HCT116 (cell line): Measurements from ENCODE around the gene N4BP3. TPM values are rescaled to one million over a fixed set of nuclear protein-coding genes. Genes with fewer than 3 reads are reported as not detected.

ENCODE experiments used
- ATAC-seq: fragments of 200-7000 bp; cut with Tn5 transposase; 2 replicates; pipeline ENCODE4 v1.9.1; 2020; ENCODE audit warnings: mild to moderate bottlenecking, moderate library complexity
- BruUV-seq: library from RNA; stranded (reverse); fragments of 400-500 nt; replicated peaks from 2 replicates; lab custom pipeline; 2021; lab: Mats Ljungman, UMichigan
- CTCF ChIA-PET: fragments of 300-600 bp; sonication (Branson Sonifier 250); formaldehyde crosslinking; loops from one replicate; lab custom pipeline; 2021; ENCODE audit warnings: antibody characterized with exemption; lab: Charles Lee
- POLR2A ChIA-PET: fragments of 300-600, 350-600 bp; sonication (Branson Sonifier 250); formaldehyde crosslinking; loops from one replicate; lab custom pipeline; 2021; ENCODE audit warnings: antibody characterized with exemption; lab: Charles Lee
- RAD21 ChIA-PET, 2 experiments: fragments of 300-600 bp; sonication (Branson Sonifier 250); formaldehyde crosslinking; loops; one replicate each; lab custom pipeline; 2023; ENCODE audit warnings: low total read pairs in 2 of 2; ENCODE audit not compliant: uncharacterized antibody in 2 of 2, unreplicated experiment in 2 of 2, low non-redundant PET in 1 of 2; lab: Charles Lee
- DNase-seq: peaks from one replicate; pipeline ENCODE4 v3.0.0-alpha.2; 2010; ENCODE audit warnings: low read depth, low spot score
- H2AFZ ChIP-seq: fragments of 200-600 bp; shearing (Covaris generic), sonication (generic); 2 replicates; pipeline ENCODE4 v1.6.1; 2017; ENCODE audit warnings: low read depth, mixed run types, mixed read lengths, antibody characterized with exemption, low read length; ENCODE audit not compliant: poor library complexity, severe bottlenecking
- H3K27ac ChIP-seq: 2 replicates; pipeline ENCODE4 v1.5.1; 2012; ENCODE audit warnings: low read depth, low read length
- H3K27me3 ChIP-seq: fragments of 200-600 bp; sonication (generic); 2 replicates; pipeline ENCODE4 v1.6.1; 2016; ENCODE audit warnings: mixed run types, low read length, mixed read lengths; ENCODE audit not compliant: insufficient read depth
- H3K36me3 ChIP-seq, 2 experiments: fragments of 200-500 bp in 1 of 2; fragments of 200-600 bp in 1 of 2; sonication (Bioruptor generic) in 1 of 2; sonication (generic) in 1 of 2; 2 replicates each; pipeline versions ENCODE4 v1.5.1 to v1.6.1; 2014 to 2016; ENCODE audit warnings: low read length in 2 of 2, inconsistent platforms in 1 of 2, mixed read lengths in 1 of 2, mixed run types in 1 of 2; ENCODE audit not compliant: insufficient read depth in 2 of 2, control insufficient read depth in 1 of 2
- H3K4me1 ChIP-seq, 2 experiments: fragments of 200-600 bp in 1 of 2; sonication (generic) in 1 of 2; 2 replicates each; pipeline versions ENCODE4 v1.5.1 to v1.6.1; 2012 to 2017; ENCODE audit warnings: low read length in 2 of 2, inconsistent platforms in 1 of 2, mild to moderate bottlenecking in 1 of 2, mixed read lengths in 1 of 2, mixed run types in 1 of 2, moderate library complexity in 1 of 2; ENCODE audit not compliant: insufficient read depth in 2 of 2, control insufficient read depth in 1 of 2
- H3K4me2 ChIP-seq: fragments of 200-600 bp; sonication (generic); 2 replicates; pipeline ENCODE4 v1.6.1; 2017; ENCODE audit warnings: mixed run types, low read length, mixed read lengths
- H3K4me3 ChIP-seq, 2 experiments: fragments of 200-600 bp in 1 of 2; sonication (generic) in 1 of 2; replicated peaks in 1 of 2; 2 replicates each; pipeline ENCODE4 v1.5.1; 2011 to 2016; ENCODE audit warnings: low read length in 2 of 2, control low read depth in 1 of 2, low read depth in 1 of 2, mild to moderate bottlenecking in 1 of 2, mixed read lengths in 1 of 2, mixed run types in 1 of 2
- H3K79me2 ChIP-seq: fragments of 200-600 bp; sonication (generic); 2 replicates; pipeline ENCODE4 v1.6.1; 2017; ENCODE audit warnings: mild to moderate bottlenecking, mixed run types, low read length, moderate library complexity, mixed read lengths; ENCODE audit not compliant: insufficient read depth
- H3K9ac ChIP-seq: fragments of 200-600 bp; sonication (generic); 2 replicates; pipeline ENCODE4 v1.6.1; 2016; ENCODE audit warnings: low read length, mixed read lengths
- H3K9me2 ChIP-seq: fragments of 200-600 bp; sonication (generic), shearing (Covaris generic); 2 replicates; pipeline ENCODE4 v1.6.1; 2017; ENCODE audit warnings: mixed run types, mild to moderate bottlenecking, moderate library complexity; ENCODE audit not compliant: insufficient read depth
- H3K9me3 ChIP-seq, 2 experiments: fragments of 200-500 bp in 1 of 2; fragments of 200-600 bp in 1 of 2; sonication (Bioruptor generic) in 1 of 2; sonication (generic) in 1 of 2; 2 replicates each; pipeline ENCODE4 v1.6.1; 2014 to 2017; ENCODE audit warnings: low read length in 2 of 2, mixed read lengths in 2 of 2, inconsistent platforms in 1 of 2, low read depth in 1 of 2, mild to moderate bottlenecking in 1 of 2, mixed run types in 1 of 2, moderate library complexity in 1 of 2; ENCODE audit not compliant: control insufficient read depth in 1 of 2, insufficient read depth in 1 of 2
- H4K20me1 ChIP-seq: fragments of 200-600 bp; sonication (generic), shearing (Covaris generic); 2 replicates; pipeline ENCODE4 v1.6.1; 2017; ENCODE audit warnings: mixed run types, mild to moderate bottlenecking, moderate library complexity; ENCODE audit not compliant: insufficient read depth
- CBX3 ChIP-seq: IDR thresholded peaks from 2 replicates; pipeline ENCODE4 v1.6.1; 2012; ENCODE audit warnings: low read depth
- CEBPB ChIP-seq: IDR thresholded peaks from 2 replicates; pipeline ENCODE4 v1.6.1; 2012; ENCODE audit warnings: low read depth
- EGR1 ChIP-seq: IDR thresholded peaks from 2 replicates; pipeline ENCODE4 v1.6.1; 2012; ENCODE audit warnings: low read depth
- ELF1 ChIP-seq: IDR thresholded peaks from 2 replicates; pipeline ENCODE4 v1.6.1; 2012; ENCODE audit warnings: low read depth, borderline replicate concordance
- EZH2phosphoT487 ChIP-seq: fragments of 200-600 bp; IDR thresholded peaks from 2 replicates; pipeline ENCODE4 v1.6.1; 2018; ENCODE audit warnings: antibody characterized with exemption, borderline replicate concordance
- FOSL1 ChIP-seq: IDR thresholded peaks from 2 replicates; pipeline ENCODE4 v1.6.1; 2012; ENCODE audit warnings: low read depth
- JUND ChIP-seq: IDR thresholded peaks from 2 replicates; pipeline ENCODE4 v1.6.1; 2012
- SP1 ChIP-seq: IDR thresholded peaks from 2 replicates; pipeline ENCODE4 v1.6.1; 2012; ENCODE audit warnings: low read depth
- SRF ChIP-seq: IDR thresholded peaks from 2 replicates; pipeline ENCODE4 v1.6.1; 2012; ENCODE audit warnings: low read depth
- intact Hi-C: fragments of 100-400 bp; cut with micrococcal nuclease; formaldehyde crosslinking; loops from 2 replicates; pipeline ENCODE4 v1.10.0; 2022
- total RNA-seq: library from RNA; stranded (reverse); gene quantifications from one replicate; pipeline ENCODE4 v1.2.1, GENCODE V29; 2021; ENCODE audit not compliant: unreplicated experiment
- TF ChIP-seq, protein P1 (sequence below): IDR thresholded peaks from 2 replicates; pipeline ENCODE4 v1.6.1; 2012
- TF ChIP-seq, protein P2 (sequence below), 3 experiments: fragments of 200-600 bp in 1 of 3; sonication (generic) in 1 of 3; IDR thresholded peaks in 2 of 3; conservative IDR thresholded peaks in 1 of 3; 2 replicates each; pipeline ENCODE4 v1.5.1; 2012 to 2017; ENCODE audit warnings: low read depth in 2 of 3, low read length in 2 of 3, antibody characterized with exemption in 1 of 3, borderline replicate concordance in 1 of 3, control low read depth in 1 of 3, mild to moderate bottlenecking in 1 of 3, mixed read lengths in 1 of 3, mixed run types in 1 of 3, moderate library complexity in 1 of 3; ENCODE audit not compliant: insufficient read depth in 1 of 3
- TF ChIP-seq, protein P3 (sequence below): IDR thresholded peaks from 2 replicates; pipeline ENCODE4 v1.6.1; 2012; ENCODE audit warnings: low read depth

N4BP3 gene
- total RNA-seq, 1 experiment from 2014 or later, result 5.2 TPM

DNA sequence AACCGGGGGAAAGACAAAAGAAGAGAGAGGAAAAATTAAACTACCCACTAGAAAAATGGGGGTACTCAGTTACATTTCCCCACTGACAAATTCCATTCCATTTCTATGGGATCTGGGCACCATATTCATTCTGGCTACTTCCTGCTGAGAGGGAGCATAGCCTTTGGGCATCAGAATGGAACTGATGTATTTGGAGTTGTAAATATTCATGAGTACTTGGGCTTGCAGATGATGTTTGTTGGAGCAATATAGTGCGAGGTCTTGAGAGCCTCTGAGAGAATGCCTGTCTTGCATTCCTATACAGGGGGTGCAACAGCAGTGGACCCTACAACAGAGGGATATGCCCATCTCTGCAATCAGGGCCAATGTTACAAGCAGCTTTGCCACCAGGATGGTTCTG, 57.1 kb downstream of the N4BP3 start:
- intact Hi-C loops, result no loop called here
- no peaks in the 10 kb centered on the region for H3K9me3 ChIP-seq
- no peak overlapping the region for H3K9ac ChIP-seq
- no peak overlapping the region for H3K4me3 ChIP-seq
- no peaks in the 10 kb centered on the region for H3K36me3 ChIP-seq
- DNase-seq (no peak), ATAC-seq (no peak)
- H3K9me2 ChIP-seq, result no peaks in the 10 kb centered on the region
- H2AFZ ChIP-seq, result no peak overlapping the region
- ChIA-PET POLR2A (no interaction called here), CTCF (no interaction called here), RAD21 (no interaction called here)
- TF ChIP-seq ELF1 (no peak), FOSL1 (no peak), CEBPB (no peak), EGR1 (no peak), SRF (no peak), EZH2phosphoT487 (no peak), CBX3 (no peak), SP1 (no peak), JUND (no peak)
- TF ChIP-seq, protein P1, sequence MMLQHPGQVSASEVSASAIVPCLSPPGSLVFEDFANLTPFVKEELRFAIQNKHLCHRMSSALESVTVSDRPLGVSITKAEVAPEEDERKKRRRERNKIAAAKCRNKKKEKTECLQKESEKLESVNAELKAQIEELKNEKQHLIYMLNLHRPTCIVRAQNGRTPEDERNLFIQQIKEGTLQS, result no peak
- TF ChIP-seq, protein P2, sequence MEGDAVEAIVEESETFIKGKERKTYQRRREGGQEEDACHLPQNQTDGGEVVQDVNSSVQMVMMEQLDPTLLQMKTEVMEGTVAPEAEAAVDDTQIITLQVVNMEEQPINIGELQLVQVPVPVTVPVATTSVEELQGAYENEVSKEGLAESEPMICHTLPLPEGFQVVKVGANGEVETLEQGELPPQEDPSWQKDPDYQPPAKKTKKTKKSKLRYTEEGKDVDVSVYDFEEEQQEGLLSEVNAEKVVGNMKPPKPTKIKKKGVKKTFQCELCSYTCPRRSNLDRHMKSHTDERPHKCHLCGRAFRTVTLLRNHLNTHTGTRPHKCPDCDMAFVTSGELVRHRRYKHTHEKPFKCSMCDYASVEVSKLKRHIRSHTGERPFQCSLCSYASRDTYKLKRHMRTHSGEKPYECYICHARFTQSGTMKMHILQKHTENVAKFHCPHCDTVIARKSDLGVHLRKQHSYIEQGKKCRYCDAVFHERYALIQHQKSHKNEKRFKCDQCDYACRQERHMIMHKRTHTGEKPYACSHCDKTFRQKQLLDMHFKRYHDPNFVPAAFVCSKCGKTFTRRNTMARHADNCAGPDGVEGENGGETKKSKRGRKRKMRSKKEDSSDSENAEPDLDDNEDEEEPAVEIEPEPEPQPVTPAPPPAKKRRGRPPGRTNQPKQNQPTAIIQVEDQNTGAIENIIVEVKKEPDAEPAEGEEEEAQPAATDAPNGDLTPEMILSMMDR (IDR thresholded peaks at IDR 0.05 in 2 of 3, conservative IDR thresholded peaks at IDR 0.05 in 1 of 3; ENCODE audit: borderline replicate concordance in 1 of 3, insufficient read depth in 1 of 3, low read depth in 2 of 3, low read length in 2 of 3), result no peak
- TF ChIP-seq, protein P3, sequence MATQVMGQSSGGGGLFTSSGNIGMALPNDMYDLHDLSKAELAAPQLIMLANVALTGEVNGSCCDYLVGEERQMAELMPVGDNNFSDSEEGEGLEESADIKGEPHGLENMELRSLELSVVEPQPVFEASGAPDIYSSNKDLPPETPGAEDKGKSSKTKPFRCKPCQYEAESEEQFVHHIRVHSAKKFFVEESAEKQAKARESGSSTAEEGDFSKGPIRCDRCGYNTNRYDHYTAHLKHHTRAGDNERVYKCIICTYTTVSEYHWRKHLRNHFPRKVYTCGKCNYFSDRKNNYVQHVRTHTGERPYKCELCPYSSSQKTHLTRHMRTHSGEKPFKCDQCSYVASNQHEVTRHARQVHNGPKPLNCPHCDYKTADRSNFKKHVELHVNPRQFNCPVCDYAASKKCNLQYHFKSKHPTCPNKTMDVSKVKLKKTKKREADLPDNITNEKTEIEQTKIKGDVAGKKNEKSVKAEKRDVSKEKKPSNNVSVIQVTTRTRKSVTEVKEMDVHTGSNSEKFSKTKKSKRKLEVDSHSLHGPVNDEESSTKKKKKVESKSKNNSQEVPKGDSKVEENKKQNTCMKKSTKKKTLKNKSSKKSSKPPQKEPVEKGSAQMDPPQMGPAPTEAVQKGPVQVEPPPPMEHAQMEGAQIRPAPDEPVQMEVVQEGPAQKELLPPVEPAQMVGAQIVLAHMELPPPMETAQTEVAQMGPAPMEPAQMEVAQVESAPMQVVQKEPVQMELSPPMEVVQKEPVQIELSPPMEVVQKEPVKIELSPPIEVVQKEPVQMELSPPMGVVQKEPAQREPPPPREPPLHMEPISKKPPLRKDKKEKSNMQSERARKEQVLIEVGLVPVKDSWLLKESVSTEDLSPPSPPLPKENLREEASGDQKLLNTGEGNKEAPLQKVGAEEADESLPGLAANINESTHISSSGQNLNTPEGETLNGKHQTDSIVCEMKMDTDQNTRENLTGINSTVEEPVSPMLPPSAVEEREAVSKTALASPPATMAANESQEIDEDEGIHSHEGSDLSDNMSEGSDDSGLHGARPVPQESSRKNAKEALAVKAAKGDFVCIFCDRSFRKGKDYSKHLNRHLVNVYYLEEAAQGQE, result no peak
- no peaks in the 10 kb centered on the region for H4K20me1 ChIP-seq
- H3K4me1 ChIP-seq, result no peaks in the 10 kb centered on the region
- H3K79me2 ChIP-seq, result no peaks in the 10 kb centered on the region
- BruUV-seq, result no TSS peak
- no peaks in the 10 kb centered on the region for H3K27me3 ChIP-seq
- H3K27ac ChIP-seq, result no peak overlapping the region
- H3K4me2 ChIP-seq, result no peak overlapping the region
